Cardiac fibroblast (primary cell): ENCODE data around the gene ACBD4.

Experiments used
- DNase-seq, 2 donors: peaks; one replicate each; pipeline versions ENCODE4 v3.0.0 to v3.0.0-alpha.2; 2010; ENCODE audit warnings: low read depth in 2 of 2
- H3K4me3 ChIP-seq, 2 donors: replicated peaks in 1 of 2; 1 replicate in 1 of 2; 2 replicates in 1 of 2; pipeline ENCODE4 v1.5.1; 2011; ENCODE audit warnings: low read depth in 2 of 2, low read length in 2 of 2, mild to moderate bottlenecking in 2 of 2, moderate library complexity in 1 of 2
- CTCF ChIP-seq: IDR thresholded peaks from one replicate; pipeline ENCODE4 v1.5.1; 2011; ENCODE audit warnings: low read depth, mild to moderate bottlenecking, low read length, inconsistent platforms

ACBD4 gene

GRCh38 chr17:45129426-45129939 is 6.0 kb upstream of the ACBD4 start:
- DNase-seq = no peak
- TF ChIP-seq CTCF = no peak
- H3K4me3 ChIP-seq = no peak overlapping the region

- TF ChIP-seq CTCF = no peak
- no peak for DNase-seq
- H3K4me3 ChIP-seq = no peak overlapping the region
These were observed 5.4 kb upstream of the ACBD4 start for GRCh38 chr17:45129940-45130680.

- H3K4me3 ChIP-seq = peak overlapping the region; percentile 82 to 99
- DNase-seq = no peak
- TF ChIP-seq CTCF = no peak
These were observed 4.5 kb upstream of the ACBD4 start for GRCh38 chr17:45130681-45131615.

GRCh38 chr17:45131616-45132319 is 3.7 kb upstream of the ACBD4 start:
- DNase-seq = peak in 1 of 2 donors; percentile 31
- peak overlapping the region; percentile 82 to 99 for H3K4me3 ChIP-seq
- TF ChIP-seq CTCF = peak; percentile 84

- H3K4me3 ChIP-seq = peak within 1 kb of the TSS; percentile 82 to 99
- no peak for TF ChIP-seq CTCF
- DNase-seq = no peak
These were observed 3.2 kb upstream of the ACBD4 start, which contains the start of gene PLCD3 for GRCh38 chr17:45132320-45132571. Gene PLCD3 (minus strand): TSS chr17:45132515. CDS start chr17:45132410, 105 bp downstream.

- H3K4me3 ChIP-seq = peak overlapping the region; percentile 82 to 85
- DNase-seq = peak; percentile 80 to 84
- peak; percentile 94 for TF ChIP-seq CTCF
These were observed 2.7 kb upstream of the ACBD4 start for GRCh38 chr17:45132572-45133463.
